Astrocyte (in vitro differentiated cells and primary cell): Measurements from ENCODE around the gene CTDP1. TPM values are rescaled to one million over a fixed set of nuclear protein-coding genes. Genes with fewer than 3 reads are reported as not detected.

ENCODE experiments used
- DNase-seq: peaks from one replicate; pipeline ENCODE4 v3.0.0-alpha.2; 2010; ENCODE audit warnings: low read depth
- FAIRE-seq: peaks from 2 replicates; lab custom pipeline; 2011; peaks lifted over from hg19 to GRCh38; lab: Jason Lieb, UNC
- H2AFZ ChIP-seq: 2 replicates; pipeline ENCODE4 v1.6.0; 2012; ENCODE audit warnings: low read depth, low read length, inconsistent platforms
- H3K27ac ChIP-seq: 2 replicates; pipeline ENCODE4 v1.5.1; 2011; ENCODE audit warnings: low read depth, low read length, inconsistent platforms
- H3K27me3 ChIP-seq: 2 replicates; pipeline ENCODE4 v1.6.0; 2011; ENCODE audit warnings: low read length, inconsistent platforms; ENCODE audit not compliant: insufficient read depth
- H3K36me3 ChIP-seq: 2 replicates; pipeline ENCODE4 v1.5.1; 2011; ENCODE audit warnings: low read length, inconsistent platforms; ENCODE audit not compliant: insufficient read depth
- H3K4me1 ChIP-seq: 2 replicates; pipeline ENCODE4 v1.5.1; 2011; ENCODE audit warnings: low read length, inconsistent platforms; ENCODE audit not compliant: insufficient read depth
- H3K4me2 ChIP-seq: 2 replicates; pipeline ENCODE4 v1.6.0; 2012; ENCODE audit warnings: low read length, inconsistent platforms
- H3K4me3 ChIP-seq: 2 replicates; pipeline ENCODE4 v1.5.1; 2011; ENCODE audit warnings: low read depth, mild to moderate bottlenecking, low read length, inconsistent platforms; ENCODE audit not compliant: insufficient read depth
- H3K79me2 ChIP-seq: 2 replicates; pipeline ENCODE4 v1.6.0; 2012; ENCODE audit warnings: mild to moderate bottlenecking, low read length, inconsistent platforms; ENCODE audit not compliant: insufficient read depth
- H3K9ac ChIP-seq: 2 replicates; pipeline ENCODE4 v1.6.0; 2012; ENCODE audit warnings: mild to moderate bottlenecking, low read length, inconsistent platforms
- H3K9me3 ChIP-seq: 2 replicates; pipeline ENCODE4 v1.5.1; 2012; ENCODE audit warnings: low read depth, mild to moderate bottlenecking, low read length, inconsistent platforms; ENCODE audit not compliant: insufficient read depth
- H4K20me1 ChIP-seq: 2 replicates; pipeline ENCODE4 v1.6.0; 2012; ENCODE audit warnings: low read length, inconsistent platforms; ENCODE audit not compliant: insufficient read depth
- H3K27ac Mint-ChIP-seq: one replicate; pipeline ENCODE4 v1.8.0; 2021; ENCODE audit warnings: mild to moderate bottlenecking, mixed read lengths; ENCODE audit not compliant: unreplicated experiment
- H3K27me3 Mint-ChIP-seq: one replicate; pipeline ENCODE4 v1.8.0; 2021; ENCODE audit warnings: low read depth, mixed read lengths; ENCODE audit not compliant: unreplicated experiment
- H3K36me3 Mint-ChIP-seq: one replicate; pipeline ENCODE4 v1.8.0; 2021; ENCODE audit warnings: low read depth, mixed read lengths; ENCODE audit not compliant: unreplicated experiment
- H3K4me1 Mint-ChIP-seq: one replicate; pipeline ENCODE4 v1.8.0; 2021; ENCODE audit warnings: low read depth, mixed read lengths; ENCODE audit not compliant: unreplicated experiment
- H3K4me3 Mint-ChIP-seq: one replicate; pipeline ENCODE4 v1.8.0; 2021; ENCODE audit warnings: mild to moderate bottlenecking, moderate library complexity, mixed read lengths; ENCODE audit not compliant: unreplicated experiment
- H3K9me3 Mint-ChIP-seq: one replicate; pipeline ENCODE4 v1.8.0; 2021; ENCODE audit warnings: mild to moderate bottlenecking, mixed read lengths; ENCODE audit not compliant: unreplicated experiment
- EZH2 ChIP-seq: IDR thresholded peaks from 2 replicates; pipeline ENCODE4 v1.6.1; 2012; ENCODE audit warnings: mild to moderate bottlenecking, low read length, inconsistent platforms; ENCODE audit not compliant: insufficient read depth
- total RNA-seq: library from RNA; stranded (reverse); gene quantifications from 2 replicates; pipeline ENCODE4 v1.2.1, GENCODE V29; 2021
- TF ChIP-seq, protein P1 (sequence below): IDR thresholded peaks from 2 replicates; pipeline ENCODE4 v1.5.1; 2011; ENCODE audit warnings: low read depth, mild to moderate bottlenecking, inconsistent platforms, low read length, moderate library complexity; ENCODE audit not compliant: insufficient read depth

CTDP1 gene
- total RNA-seq, 1 donor from 2014 or later, result 31.7 TPM

DNA sequence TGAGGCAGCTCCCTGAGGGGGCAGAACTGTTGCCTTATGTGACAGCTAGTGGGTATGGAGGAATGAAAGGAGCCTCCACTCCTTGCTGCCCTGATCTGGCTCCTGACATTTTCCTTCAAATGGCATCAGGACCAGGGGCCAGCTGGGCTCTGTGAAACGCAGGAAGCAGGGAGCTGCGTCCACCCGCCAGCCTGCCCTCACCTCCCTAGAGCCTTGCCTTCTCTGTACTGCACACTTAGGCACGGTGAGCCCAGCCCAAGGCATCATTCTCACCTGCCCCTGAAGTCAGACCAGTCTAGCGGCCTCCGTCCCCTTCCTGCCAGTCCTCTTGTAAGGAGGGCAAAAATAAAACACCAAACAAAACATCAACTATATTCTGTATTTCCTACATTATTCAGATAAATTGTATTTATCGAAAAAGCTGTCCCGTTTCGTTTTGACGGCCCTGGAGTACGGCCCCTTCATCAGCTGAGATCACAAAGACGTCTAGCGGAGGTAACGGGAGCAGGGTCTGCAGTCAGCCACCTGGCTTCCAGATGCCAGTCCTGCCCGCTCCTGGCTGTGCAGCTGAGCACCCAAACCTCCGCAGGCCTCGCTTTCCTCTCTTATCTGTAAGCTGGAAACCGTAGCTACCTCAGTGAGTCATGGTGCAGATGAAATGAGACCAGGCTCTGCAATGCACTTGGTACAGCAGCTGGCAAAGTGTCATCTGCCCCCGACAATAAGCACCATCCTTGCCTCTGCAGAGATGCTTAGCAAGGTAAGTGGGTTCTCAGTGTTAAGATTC is 6.9 kb upstream of the CTDP1 start:
- Mint-ChIP-seq H3K36me3 (peaks cover 2% of the 10 kb centered on the region), H3K4me1 (peaks cover 7% of the 10 kb centered on the region), H3K4me3 (no peak overlapping the region), H3K9me3 (peaks cover 2% of the 10 kb centered on the region), H3K27ac (no peak overlapping the region), H3K27me3 (peaks cover 2% of the 10 kb centered on the region)
- peaks cover 6% of the 10 kb centered on the region for H3K79me2 ChIP-seq
- no peaks in the 10 kb centered on the region for H3K9me3 ChIP-seq
- TF ChIP-seq EZH2, result no peak
- TF ChIP-seq, protein P1, sequence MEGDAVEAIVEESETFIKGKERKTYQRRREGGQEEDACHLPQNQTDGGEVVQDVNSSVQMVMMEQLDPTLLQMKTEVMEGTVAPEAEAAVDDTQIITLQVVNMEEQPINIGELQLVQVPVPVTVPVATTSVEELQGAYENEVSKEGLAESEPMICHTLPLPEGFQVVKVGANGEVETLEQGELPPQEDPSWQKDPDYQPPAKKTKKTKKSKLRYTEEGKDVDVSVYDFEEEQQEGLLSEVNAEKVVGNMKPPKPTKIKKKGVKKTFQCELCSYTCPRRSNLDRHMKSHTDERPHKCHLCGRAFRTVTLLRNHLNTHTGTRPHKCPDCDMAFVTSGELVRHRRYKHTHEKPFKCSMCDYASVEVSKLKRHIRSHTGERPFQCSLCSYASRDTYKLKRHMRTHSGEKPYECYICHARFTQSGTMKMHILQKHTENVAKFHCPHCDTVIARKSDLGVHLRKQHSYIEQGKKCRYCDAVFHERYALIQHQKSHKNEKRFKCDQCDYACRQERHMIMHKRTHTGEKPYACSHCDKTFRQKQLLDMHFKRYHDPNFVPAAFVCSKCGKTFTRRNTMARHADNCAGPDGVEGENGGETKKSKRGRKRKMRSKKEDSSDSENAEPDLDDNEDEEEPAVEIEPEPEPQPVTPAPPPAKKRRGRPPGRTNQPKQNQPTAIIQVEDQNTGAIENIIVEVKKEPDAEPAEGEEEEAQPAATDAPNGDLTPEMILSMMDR, result no peak
- no peak overlapping the region for H3K4me3 ChIP-seq
- no peak overlapping the region for H3K9ac ChIP-seq
- no peak overlapping the region for H2AFZ ChIP-seq
- H3K27me3 ChIP-seq, result no peaks in the 10 kb centered on the region
- H3K4me1 ChIP-seq, result peaks cover under 1% of the 10 kb centered on the region
- no peaks in the 10 kb centered on the region for H3K36me3 ChIP-seq
- FAIRE-seq, result no peak
- no peak for DNase-seq
- no peaks in the 10 kb centered on the region for H4K20me1 ChIP-seq
- no peak overlapping the region for H3K27ac ChIP-seq
- no peak overlapping the region for H3K4me2 ChIP-seq

DNA sequence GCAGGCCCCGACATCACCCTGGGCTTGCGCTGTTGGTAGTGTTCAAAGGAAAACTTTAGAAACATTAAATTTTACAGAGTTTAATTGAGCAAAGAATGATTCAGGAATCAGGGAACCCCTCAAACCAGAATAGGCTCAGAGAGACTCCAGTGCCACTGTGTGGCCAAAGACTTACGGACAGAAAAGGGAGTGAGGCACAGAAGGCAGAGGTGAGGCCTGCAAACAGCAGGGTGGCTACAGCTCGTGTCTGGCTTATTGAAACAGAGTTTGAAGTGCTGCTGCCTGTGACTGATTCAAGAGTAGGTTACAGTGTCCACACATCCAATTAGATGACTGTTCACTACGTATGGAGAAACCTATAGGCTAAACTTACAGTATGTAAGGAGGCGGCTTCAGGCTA is 2.4 kb upstream of the CTDP1 start:
- no peak for TF ChIP-seq EZH2
- TF ChIP-seq, protein P1, result no peak
- no peaks in the 10 kb centered on the region for H3K9me3 Mint-ChIP-seq
- no peaks in the 10 kb centered on the region for H3K27me3 Mint-ChIP-seq
- H3K27me3 ChIP-seq, result no peaks in the 10 kb centered on the region
- H3K4me1 ChIP-seq, result peaks cover 22% of the 10 kb centered on the region
- no peak overlapping the region for H3K9ac ChIP-seq
- no peak overlapping the region for H3K4me3 ChIP-seq
- no peak overlapping the region for H3K27ac ChIP-seq
- peaks cover 7% of the 10 kb centered on the region for H3K36me3 Mint-ChIP-seq
- H3K4me3 Mint-ChIP-seq, result no peak overlapping the region
- no peak overlapping the region for H3K27ac Mint-ChIP-seq
- no peak overlapping the region for H2AFZ ChIP-seq
- no peaks in the 10 kb centered on the region for H3K36me3 ChIP-seq
- FAIRE-seq (no peak), DNase-seq (no peak)
- H3K79me2 ChIP-seq, result peaks cover 39% of the 10 kb centered on the region
- peaks cover 24% of the 10 kb centered on the region for H3K4me1 Mint-ChIP-seq
- no peak overlapping the region for H3K4me2 ChIP-seq
- H3K9me3 ChIP-seq, result no peaks in the 10 kb centered on the region
- peaks cover 20% of the 10 kb centered on the region for H4K20me1 ChIP-seq

DNA sequence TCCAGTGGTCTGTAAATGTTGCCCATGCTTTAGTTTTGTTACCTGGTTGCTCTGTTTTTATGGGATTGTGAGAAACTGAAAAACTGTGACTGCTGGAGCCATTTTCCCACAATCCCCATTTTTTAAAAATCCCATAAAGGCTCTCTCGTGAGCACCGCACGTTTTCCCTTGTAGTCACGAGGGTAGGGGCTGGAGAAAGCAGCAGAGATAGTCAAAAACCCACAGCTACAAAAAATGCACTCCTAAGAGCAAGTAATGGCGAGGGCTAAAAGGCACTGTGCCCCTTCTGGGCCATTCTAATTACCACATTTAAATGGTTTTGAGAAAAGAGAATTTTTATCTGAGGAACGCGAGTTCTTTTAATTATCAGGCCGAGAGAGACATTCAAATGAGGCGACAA is 1.8 kb upstream of the CTDP1 start:
- H3K36me3 ChIP-seq, result no peaks in the 10 kb centered on the region
- Mint-ChIP-seq H3K36me3 (peaks cover 7% of the 10 kb centered on the region), H3K27ac (peak overlapping the region; percentile 98), H3K4me1 (peaks cover 24% of the 10 kb centered on the region), H3K4me3 (peak overlapping the region; percentile 90), H3K9me3 (no peaks in the 10 kb centered on the region), H3K27me3 (no peaks in the 10 kb centered on the region)
- no peaks in the 10 kb centered on the region for H3K9me3 ChIP-seq
- no peak overlapping the region for H3K4me3 ChIP-seq
- FAIRE-seq (no peak), DNase-seq (no peak)
- no peaks in the 10 kb centered on the region for H3K27me3 ChIP-seq
- TF ChIP-seq, protein P1, result no peak
- no peak for TF ChIP-seq EZH2
- no peak overlapping the region for H2AFZ ChIP-seq
- peak overlapping the region; percentile 96 for H3K9ac ChIP-seq
- H3K4me2 ChIP-seq, result peak overlapping the region; percentile 91
- H3K79me2 ChIP-seq, result peaks cover 45% of the 10 kb centered on the region
- peaks cover 27% of the 10 kb centered on the region for H4K20me1 ChIP-seq
- no peak overlapping the region for H3K27ac ChIP-seq
- peaks cover 22% of the 10 kb centered on the region for H3K4me1 ChIP-seq
